K562 (cell line): ENCODE data around the gene DAPK2. TPM values are rescaled to one million over a fixed set of nuclear protein-coding genes. Genes with fewer than 3 reads are reported as not detected.

Source experiments
- CAMTA2 ChIP-seq: fragments of 250-450 bp; sonication (Bioruptor Pico); conservative IDR thresholded peaks from 2 replicates; pipeline ENCODE4 v1.5.1; 2022
- EP300 ChIP-seq: IDR thresholded peaks from 2 replicates; pipeline ENCODE4 v1.6.1; 2012; ENCODE audit warnings: low read length, improper control_type of control experiment
- ESRRA ChIP-seq: fragments of 450-650 bp; IDR thresholded peaks from 2 replicates; pipeline ENCODE4 v1.6.1; 2014; ENCODE audit warnings: low read depth, mild to moderate bottlenecking, moderate library complexity, borderline replicate concordance
- FOXA3 ChIP-seq, 2 experiments: fragments of 450-650 bp in 1 of 2; sonication (generic) in 1 of 2; formaldehyde crosslinking; IDR thresholded peaks in 1 of 2; conservative IDR thresholded peaks in 1 of 2; 2 replicates each; pipeline versions ENCODE4 v1.4.0 to v1.8.0; 2020 to 2022; ENCODE audit warnings: mild to moderate bottlenecking in 2 of 2, missing genetic modification reagents in 1 of 2
- GABPA ChIP-seq: fragments of 200-800 bp; sonication (Bioruptor generic); conservative IDR thresholded peaks from 2 replicates; pipeline ENCODE4 v1.6.1; 2016; ENCODE audit warnings: low read depth, missing genetic modification characterization, missing compliant biosample characterization
- HIVEP1 ChIP-seq: fragments of 250-450 bp; sonication (Bioruptor Pico); IDR thresholded peaks from 2 replicates; pipeline ENCODE4 v1.4.0; 2020; ENCODE audit warnings: mild to moderate bottlenecking
- HLTF ChIP-seq: fragments of 450-650 bp; IDR thresholded peaks from 2 replicates; pipeline ENCODE4 v1.6.1; 2016
- KHSRP ChIP-seq: fragments of 450-650 bp; IDR thresholded peaks from 2 replicates; pipeline ENCODE4 v1.6.1; 2017
- LCOR ChIP-seq: sonication (generic); formaldehyde crosslinking; IDR thresholded peaks from 2 replicates; pipeline ENCODE4 v1.8.0; 2022; ENCODE audit warnings: mild to moderate bottlenecking, missing genetic modification reagents
- MAFG ChIP-seq: fragments of 450-650 bp; conservative IDR thresholded peaks from 2 replicates; pipeline ENCODE4 v1.6.1; 2016; ENCODE audit warnings: missing genetic modification characterization, missing compliant biosample characterization
- NR2F6 ChIP-seq: fragments of 450-650 bp; formaldehyde crosslinking; IDR thresholded peaks from 2 replicates; pipeline ENCODE4 v1.4.0; 2020; ENCODE audit warnings: mild to moderate bottlenecking
- PHF8 ChIP-seq: fragments of 200-600 bp; sonication (generic); IDR thresholded peaks from 2 replicates; pipeline ENCODE4 v1.6.1; 2012; ENCODE audit warnings: mixed run types, mild to moderate bottlenecking, inconsistent platforms, low read length, moderate library complexity, borderline replicate concordance
- POLR3G ChIP-seq: IDR thresholded peaks from 2 replicates; pipeline ENCODE4 v1.6.1; 2011; ENCODE audit not compliant: insufficient read length, insufficient replicate concordance; ENCODE audit errors: extremely low read depth
- RBFOX2 ChIP-seq: fragments of 200-400 bp; formaldehyde crosslinking; IDR thresholded peaks from 2 replicates; pipeline ENCODE4 v1.6.1; 2017; ENCODE audit warnings: low read depth, mild to moderate bottlenecking, low read length, moderate library complexity
- RBM22 ChIP-seq: fragments of 200-400 bp; formaldehyde crosslinking; IDR thresholded peaks from 2 replicates; pipeline ENCODE4 v1.6.1; 2018; ENCODE audit warnings: low read length, low read depth; ENCODE audit not compliant: poor library complexity, severe bottlenecking
- SP1 ChIP-seq: sonication (generic); formaldehyde crosslinking; IDR thresholded peaks from 2 replicates; pipeline ENCODE4 v1.8.1; 2022; ENCODE audit warnings: mild to moderate bottlenecking, missing genetic modification reagents
- TAF1 ChIP-seq: IDR thresholded peaks from 2 replicates; pipeline ENCODE4 v1.6.1; 2011; ENCODE audit warnings: mild to moderate bottlenecking, low read length, moderate library complexity; ENCODE audit not compliant: insufficient read depth, control insufficient read depth, severe bottlenecking; ENCODE audit errors: extremely low read depth
- TCF7L2 ChIP-seq: fragments of 150-350 bp; IDR thresholded peaks from 2 replicates; pipeline ENCODE4 v1.6.1; 2016; ENCODE audit warnings: low read depth, mild to moderate bottlenecking, low read length, moderate library complexity
- ZNF124 ChIP-seq: sonication (generic); formaldehyde crosslinking; IDR thresholded peaks from 2 replicates; pipeline ENCODE4 v1.8.1; 2022; ENCODE audit warnings: missing genetic modification reagents
- ZNF282 ChIP-seq: sonication (generic); formaldehyde crosslinking; IDR thresholded peaks from 2 replicates; pipeline ENCODE4 v1.8.1; 2023; ENCODE audit warnings: missing genetic modification reagents
- ZNF431 ChIP-seq: sonication (generic); formaldehyde crosslinking; IDR thresholded peaks from 2 replicates; pipeline ENCODE4 v1.8.0; 2022; ENCODE audit warnings: mild to moderate bottlenecking, missing genetic modification reagents
- ZNF561 ChIP-seq: fragments of 450-650 bp; formaldehyde crosslinking; conservative IDR thresholded peaks from 2 replicates; pipeline ENCODE4 v1.4.0; 2020; ENCODE audit warnings: mild to moderate bottlenecking, moderate library complexity
- polyA plus RNA-seq, 8 experiments: library from polyadenylated mRNA; depleted of rRNA in 4 of 8; stranded (reverse) in 5 of 8; unstranded in 3 of 8; fragments of >200 nt; fragmentation: Nextera tagmentation in 2 of 8; fragmentation: Illumina TruSeq in 1 of 8; extraction: Ambion mirVana in 2 of 8; extraction: Trizol in 1 of 8; gene quantifications; 2 replicates each; pipeline versions ENCODE4 v1.2.1 to v1.2.3, GENCODE V29; 2011 to 2014; ENCODE audit warnings: inconsistent platforms in 1 of 8, missing spikeins in 1 of 8
- total RNA-seq, 7 experiments: library from RNA; depleted of rRNA in 6 of 7; stranded (reverse); fragments of >200 nt in 6 of 7; fragmentation: Illumina TruSeq in 2 of 7; extraction: Trizol in 2 of 7; gene quantifications; 2 replicates each; pipeline versions ENCODE4 v1.2.1 to v1.2.3, GENCODE V29; 2011 to 2021; ENCODE audit warnings: low replicate concordance in 1 of 7
- TF ChIP-seq, protein P1 (sequence below), 2 experiments: fragments of 450-650 bp in 1 of 2; sonication (generic) in 1 of 2; formaldehyde crosslinking; conservative IDR thresholded peaks; 2 replicates each; pipeline versions ENCODE4 v1.4.0 to v1.8.1; 2020 to 2022; ENCODE audit warnings: mild to moderate bottlenecking in 1 of 2, missing genetic modification reagents in 1 of 2
- TF ChIP-seq, protein P2 (sequence below): sonication (generic); formaldehyde crosslinking; IDR thresholded peaks from 2 replicates; pipeline ENCODE4 v1.8.0; 2022; ENCODE audit warnings: mild to moderate bottlenecking, low read depth, missing genetic modification reagents
- TF ChIP-seq, protein P3 (sequence below): fragments of 450-650 bp; IDR thresholded peaks from 2 replicates; pipeline ENCODE4 v1.6.1; 2016; ENCODE audit warnings: antibody characterized with exemption
- TF ChIP-seq, protein P4 (sequence below): fragments of 250-450 bp; sonication (Bioruptor Pico); IDR thresholded peaks from 2 replicates; pipeline ENCODE4 v1.9.0; 2021; ENCODE audit warnings: mild to moderate bottlenecking
- TF ChIP-seq, protein P5 (sequence below): IDR thresholded peaks from 2 replicates; pipeline ENCODE4 v1.6.1; 2014; ENCODE audit warnings: antibody characterized with exemption

The DAPK2 gene
- total and polyA plus RNA-seq, 9 of the 15 experiments (the other 6 are each of a cell fraction or from before 2014, with no cell fraction given), result 0.14 to 5.2 (median 2.2) TPM

DNA sequence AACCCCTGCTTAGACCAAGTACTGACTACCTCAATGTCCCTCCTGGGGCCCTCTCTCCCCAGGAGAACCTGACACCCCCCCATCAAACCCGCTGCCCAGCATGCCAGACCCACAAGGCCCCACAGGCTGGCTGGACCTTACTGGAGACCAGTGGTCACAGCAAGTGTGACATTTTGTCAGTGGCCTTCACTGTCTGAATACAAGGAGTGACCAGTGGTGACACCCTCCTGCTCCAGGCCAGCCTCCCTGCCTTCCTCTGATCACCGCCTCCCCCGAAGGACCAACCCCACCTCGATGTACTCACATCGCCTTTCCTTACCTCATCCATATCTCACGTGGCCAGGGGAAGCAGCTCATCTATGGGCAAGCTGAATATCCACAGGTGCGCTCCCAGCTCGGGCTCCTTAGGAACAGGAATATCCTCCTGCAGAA, 150.5 kb downstream of the DAPK2 start (continued):
- TF ChIP-seq RBM22 (no peak), MAFG (tag) (no peak), GABPA (tag) (no peak), ESRRA (no peak), TCF7L2 (no peak), HLTF (no peak), ZNF124 (CRISPR knock-in tag) (no peak), ZNF561 (no peak), ZNF282 (CRISPR knock-in tag) (no peak), HIVEP1 (CRISPR knock-in tag) (0 out of 2 replicates have a peak, but pooled peaks have one; percentile 39), LCOR (CRISPR knock-in tag) (no peak), KHSRP (no peak), EP300 (no peak), PHF8 (0 out of 2 replicates have a peak, but pooled peaks have one; percentile 8), SP1 (CRISPR knock-in tag) (no peak), CAMTA2 (no peak), RBFOX2 (peak; percentile 50), ZNF431 (CRISPR knock-in tag) (no peak), POLR3G (no peak), FOXA3 (CRISPR knock-in tag; conservative IDR thresholded peaks at IDR 0.05 in 1 of 2, IDR thresholded peaks at IDR 0.05 in 1 of 2) (peak in 1 of 2 experiments; percentile 50; a peak in 1 of 4 replicates), NR2F6 (CRISPR knock-in tag) (no peak), TAF1 (no peak)
- TF ChIP-seq, protein P1, sequence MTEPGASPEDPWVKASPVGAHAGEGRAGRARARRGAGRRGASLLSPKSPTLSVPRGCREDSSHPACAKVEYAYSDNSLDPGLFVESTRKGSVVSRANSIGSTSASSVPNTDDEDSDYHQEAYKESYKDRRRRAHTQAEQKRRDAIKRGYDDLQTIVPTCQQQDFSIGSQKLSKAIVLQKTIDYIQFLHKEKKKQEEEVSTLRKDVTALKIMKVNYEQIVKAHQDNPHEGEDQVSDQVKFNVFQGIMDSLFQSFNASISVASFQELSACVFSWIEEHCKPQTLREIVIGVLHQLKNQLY (CRISPR knock-in tag; conservative IDR thresholded peaks at IDR 0.05), result peak; percentile 18 to 54; a peak in 1 of 4 replicates
- TF ChIP-seq, protein P2, sequence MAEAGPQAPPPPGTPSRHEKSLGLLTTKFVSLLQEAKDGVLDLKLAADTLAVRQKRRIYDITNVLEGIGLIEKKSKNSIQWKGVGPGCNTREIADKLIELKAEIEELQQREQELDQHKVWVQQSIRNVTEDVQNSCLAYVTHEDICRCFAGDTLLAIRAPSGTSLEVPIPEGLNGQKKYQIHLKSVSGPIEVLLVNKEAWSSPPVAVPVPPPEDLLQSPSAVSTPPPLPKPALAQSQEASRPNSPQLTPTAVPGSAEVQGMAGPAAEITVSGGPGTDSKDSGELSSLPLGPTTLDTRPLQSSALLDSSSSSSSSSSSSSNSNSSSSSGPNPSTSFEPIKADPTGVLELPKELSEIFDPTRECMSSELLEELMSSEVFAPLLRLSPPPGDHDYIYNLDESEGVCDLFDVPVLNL (CRISPR knock-in tag), result no peak
- TF ChIP-seq, protein P3, sequence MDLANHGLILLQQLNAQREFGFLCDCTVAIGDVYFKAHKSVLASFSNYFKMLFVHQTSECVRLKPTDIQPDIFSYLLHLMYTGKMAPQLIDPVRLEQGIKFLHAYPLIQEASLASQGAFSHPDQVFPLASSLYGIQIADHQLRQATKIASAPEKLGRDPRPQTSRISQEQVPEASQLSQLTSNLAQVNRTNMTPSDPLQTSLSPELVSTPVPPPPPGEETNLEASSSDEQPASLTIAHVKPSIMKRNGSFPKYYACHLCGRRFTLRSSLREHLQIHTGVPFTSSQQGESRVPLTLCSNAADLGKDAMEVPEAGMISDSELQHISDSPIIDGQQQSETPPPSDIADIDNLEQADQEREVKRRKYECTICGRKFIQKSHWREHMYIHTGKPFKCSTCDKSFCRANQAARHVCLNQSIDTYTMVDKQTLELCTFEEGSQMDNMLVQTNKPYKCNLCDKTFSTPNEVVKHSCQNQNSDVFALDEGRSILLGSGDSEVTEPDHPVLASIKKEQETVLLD, result no peak
- TF ChIP-seq, protein P4, sequence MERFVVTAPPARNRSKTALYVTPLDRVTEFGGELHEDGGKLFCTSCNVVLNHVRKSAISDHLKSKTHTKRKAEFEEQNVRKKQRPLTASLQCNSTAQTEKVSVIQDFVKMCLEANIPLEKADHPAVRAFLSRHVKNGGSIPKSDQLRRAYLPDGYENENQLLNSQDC, result no peak
- TF ChIP-seq, protein P5, sequence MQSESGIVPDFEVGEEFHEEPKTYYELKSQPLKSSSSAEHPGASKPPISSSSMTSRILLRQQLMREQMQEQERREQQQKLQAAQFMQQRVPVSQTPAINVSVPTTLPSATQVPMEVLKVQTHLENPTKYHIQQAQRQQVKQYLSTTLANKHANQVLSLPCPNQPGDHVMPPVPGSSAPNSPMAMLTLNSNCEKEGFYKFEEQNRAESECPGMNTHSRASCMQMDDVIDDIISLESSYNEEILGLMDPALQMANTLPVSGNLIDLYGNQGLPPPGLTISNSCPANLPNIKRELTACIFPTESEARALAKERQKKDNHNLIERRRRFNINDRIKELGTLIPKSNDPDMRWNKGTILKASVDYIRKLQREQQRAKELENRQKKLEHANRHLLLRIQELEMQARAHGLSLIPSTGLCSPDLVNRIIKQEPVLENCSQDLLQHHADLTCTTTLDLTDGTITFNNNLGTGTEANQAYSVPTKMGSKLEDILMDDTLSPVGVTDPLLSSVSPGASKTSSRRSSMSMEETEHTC, result no peak
